ENCODE measurements around the gene ACOT7. TPM values are rescaled to one million over a fixed set of nuclear protein-coding genes. Genes with fewer than 3 reads are reported as not detected.

The ACOT7 gene
- total RNA-seq, 2 experiments from 2014 or later = 23.4 to 53.6 TPM

DNA sequence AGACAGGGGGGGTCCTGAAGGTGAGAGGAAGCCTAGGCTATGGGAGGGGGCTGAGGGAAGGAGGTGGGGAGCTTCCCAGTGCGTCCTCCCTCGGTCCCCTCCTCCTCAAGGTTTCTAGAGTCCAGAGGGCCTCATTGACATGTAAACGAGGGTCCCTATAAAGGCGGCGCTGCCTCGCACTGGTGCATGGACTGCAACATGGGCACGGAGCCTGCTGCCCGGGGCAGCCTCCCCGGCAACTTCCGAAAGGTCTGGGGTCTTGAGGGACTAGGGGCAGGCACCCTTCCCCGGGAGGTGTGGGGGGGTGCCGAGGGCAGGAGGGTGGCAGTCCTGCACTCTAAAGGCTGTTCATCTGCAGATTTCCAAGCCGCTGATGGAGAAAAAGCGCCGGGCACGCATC, 149.6 kb downstream of the ACOT7 start, which contains the start of gene HES3:
Gene HES3 (plus strand): TSS at position 187 of the 400 bp plus-strand sequence. CDS start 187 bp downstream, at position 374.
- TF ChIP-seq, protein P1, sequence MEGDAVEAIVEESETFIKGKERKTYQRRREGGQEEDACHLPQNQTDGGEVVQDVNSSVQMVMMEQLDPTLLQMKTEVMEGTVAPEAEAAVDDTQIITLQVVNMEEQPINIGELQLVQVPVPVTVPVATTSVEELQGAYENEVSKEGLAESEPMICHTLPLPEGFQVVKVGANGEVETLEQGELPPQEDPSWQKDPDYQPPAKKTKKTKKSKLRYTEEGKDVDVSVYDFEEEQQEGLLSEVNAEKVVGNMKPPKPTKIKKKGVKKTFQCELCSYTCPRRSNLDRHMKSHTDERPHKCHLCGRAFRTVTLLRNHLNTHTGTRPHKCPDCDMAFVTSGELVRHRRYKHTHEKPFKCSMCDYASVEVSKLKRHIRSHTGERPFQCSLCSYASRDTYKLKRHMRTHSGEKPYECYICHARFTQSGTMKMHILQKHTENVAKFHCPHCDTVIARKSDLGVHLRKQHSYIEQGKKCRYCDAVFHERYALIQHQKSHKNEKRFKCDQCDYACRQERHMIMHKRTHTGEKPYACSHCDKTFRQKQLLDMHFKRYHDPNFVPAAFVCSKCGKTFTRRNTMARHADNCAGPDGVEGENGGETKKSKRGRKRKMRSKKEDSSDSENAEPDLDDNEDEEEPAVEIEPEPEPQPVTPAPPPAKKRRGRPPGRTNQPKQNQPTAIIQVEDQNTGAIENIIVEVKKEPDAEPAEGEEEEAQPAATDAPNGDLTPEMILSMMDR (conservative IDR thresholded peaks at IDR 0.05; ENCODE audit: low read length) = no peak
- no peak for TF ChIP-seq EZH2phosphoT487 (IDR thresholded peaks at IDR 0.05; ENCODE audit: borderline replicate concordance, low read depth, low read length)
- no peak within 1 kb of the TSS for H3K27ac ChIP-seq (ENCODE audit: low read depth, low read length, poor library complexity, severe bottlenecking)
- no peaks in the 10 kb centered on the region for H3K36me3 ChIP-seq (ENCODE audit: insufficient read depth, low read length)
- H3K4me1 ChIP-seq (ENCODE audit: insufficient read depth, low read length, poor library complexity, severe bottlenecking) = no peaks in the 10 kb centered on the region
- no peaks in the 10 kb centered on the region for H3K79me2 ChIP-seq (ENCODE audit: insufficient read depth, low read depth, low read length)
- CTCF ChIA-PET (ENCODE audit: unreplicated experiment) = no interaction called here
- no peaks in the 10 kb centered on the region for H3K9me3 ChIP-seq (ENCODE audit: low read length)
- BruUV-seq (replicated peaks) = no TSS peak
- POLR2A ChIA-PET = interaction anchor here (0.7 kb wide), 1 partner anchor 130 kb away, joined by 4 read pairs; no protein-coding TSS in a partner anchor
- H2AFZ ChIP-seq (ENCODE audit: low read length) = no peak within 1 kb of the TSS
- no peak for DNase-seq (ENCODE audit: low spot score)
- H3K4me2 ChIP-seq (ENCODE audit: low read length) = no peak within 1 kb of the TSS
- intact Hi-C loops (cut with micrococcal nuclease; ENCODE audit: unreplicated experiment) = loop anchor here (10.0 kb wide), 2 partner anchors 139 to 191 kb away; no protein-coding TSS in a partner anchor
- no peaks in the 10 kb centered on the region for H3K9me2 ChIP-seq (ENCODE audit: insufficient read depth, low read length)
- H4K20me1 ChIP-seq (ENCODE audit: insufficient read depth, low read length) = no peaks in the 10 kb centered on the region
- H3K4me3 ChIP-seq (ENCODE audit: low read depth, low read length, poor library complexity, severe bottlenecking) = no peak within 1 kb of the TSS

DNA sequence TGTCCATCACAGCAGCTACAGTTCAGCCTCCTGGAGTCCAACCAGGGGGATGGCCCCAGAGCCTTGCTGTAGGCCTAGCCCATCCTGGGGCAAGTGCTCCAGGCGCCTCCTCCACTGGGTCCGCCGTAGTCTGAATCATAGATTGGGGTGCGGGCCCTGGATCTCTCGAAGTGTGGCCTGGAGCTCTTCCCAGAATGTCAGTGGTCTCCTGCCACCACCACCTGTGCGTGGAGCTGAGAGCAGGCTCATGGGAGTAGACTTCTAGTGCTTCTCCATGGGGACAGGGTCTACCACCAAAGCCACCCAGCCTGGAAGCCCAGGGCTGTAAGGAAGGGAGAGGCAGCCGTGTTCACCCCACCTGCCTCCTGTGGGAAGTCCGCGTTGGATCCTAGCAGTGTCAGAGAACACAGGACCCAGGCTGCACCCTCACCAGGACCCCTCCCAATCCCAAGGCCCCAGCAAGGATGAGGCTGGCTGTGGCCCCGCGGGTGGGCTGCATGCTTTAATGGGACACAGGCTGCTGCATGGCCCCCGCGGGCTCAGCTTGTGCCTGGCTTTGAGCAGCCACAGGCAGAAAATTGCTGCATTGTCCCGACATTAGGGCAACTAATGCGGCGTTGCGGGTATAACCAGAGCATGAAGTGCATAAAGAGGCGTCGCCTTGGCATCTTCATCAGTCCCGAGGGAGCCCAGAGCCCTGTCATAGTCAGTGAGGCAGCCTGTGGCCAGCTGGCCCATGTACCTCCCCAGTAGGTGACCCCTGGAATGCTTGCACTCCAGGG, 150.3 kb downstream of the ACOT7 start:
- Histone ChIP-seq H4K20me1 (ENCODE audit: insufficient read depth, low read length) (no peaks in the 10 kb centered on the region), H3K4me2 (ENCODE audit: low read length) (no peak overlapping the region), H2AFZ (ENCODE audit: low read length) (no peak overlapping the region), H3K4me3 (ENCODE audit: low read depth, low read length, poor library complexity, severe bottlenecking) (no peak overlapping the region), H3K27ac (ENCODE audit: low read depth, low read length, poor library complexity, severe bottlenecking) (no peak overlapping the region), H3K36me3 (ENCODE audit: insufficient read depth, low read length) (no peaks in the 10 kb centered on the region), H3K4me1 (ENCODE audit: insufficient read depth, low read length, poor library complexity, severe bottlenecking) (no peaks in the 10 kb centered on the region), H3K79me2 (ENCODE audit: insufficient read depth, low read depth, low read length) (no peaks in the 10 kb centered on the region), H3K9me3 (ENCODE audit: low read length) (no peaks in the 10 kb centered on the region), H3K9me2 (ENCODE audit: insufficient read depth, low read length) (no peaks in the 10 kb centered on the region)
- CTCF ChIA-PET (ENCODE audit: unreplicated experiment) = no interaction called here
- intact Hi-C loops (cut with micrococcal nuclease; ENCODE audit: unreplicated experiment) = loop anchor here (10.0 kb wide), 2 partner anchors 138 to 192 kb away; no protein-coding TSS in a partner anchor
- DNase-seq (ENCODE audit: low spot score) = no peak
- no TSS peak for BruUV-seq (replicated peaks)
- no peak for TF ChIP-seq EZH2phosphoT487 (IDR thresholded peaks at IDR 0.05; ENCODE audit: borderline replicate concordance, low read depth, low read length)
- TF ChIP-seq, protein P1 (conservative IDR thresholded peaks at IDR 0.05; ENCODE audit: low read length) = no peak
- POLR2A ChIA-PET = no interaction called here

All from OCI-LY7 (cell line).